Measurements from ENCODE around the gene FLAD1. TPM values are rescaled to one million over a fixed set of nuclear protein-coding genes. Genes with fewer than 3 reads are reported as not detected.

The FLAD1 gene
- polyA plus RNA-seq, 6 donors from 2014 or later, result 37.0 to 57.0 (median 49.4) TPM

Other genes starting within 250 kb of the FLAD1 start
- under 1 TPM in 1 of 6 donors, not detected in 5; 0.03 TPM for gene KCNN3, start 113.1 kb upstream of the FLAD1 start, polyA plus RNA-seq (ENCODE audit: low read depth in 6 of 6)
- gene PMVK, start 46.6 kb upstream of the FLAD1 start, polyA plus RNA-seq (ENCODE audit: low read depth in 6 of 6), result 10 to 100 TPM; 30.8 to 45.7 (median 33.3) TPM
- gene PBXIP1, start 27.2 kb upstream of the FLAD1 start, polyA plus RNA-seq (ENCODE audit: low read depth in 6 of 6), result 10 to 100 TPM; 36.2 to 77.3 (median 69.5) TPM
- 10 to 100 TPM in 5 of 6 donors, 1 to 10 TPM in 1; 10.0 to 45.1 (median 29.4) TPM for gene PYGO2, start 21.6 kb upstream of the FLAD1 start, polyA plus RNA-seq (ENCODE audit: low read depth in 6 of 6)
- gene SHC1, start 12.6 kb upstream of the FLAD1 start, polyA plus RNA-seq (ENCODE audit: low read depth in 6 of 6), result 10 to 100 TPM; 23.3 to 34.0 (median 26.3) TPM
- gene CKS1B, start 8.7 kb upstream of the FLAD1 start, polyA plus RNA-seq (ENCODE audit: low read depth in 6 of 6), result 100 to 1,000 TPM; 117 to 196 (median 131) TPM
- gene LENEP, start 10.2 kb downstream of the FLAD1 start, polyA plus RNA-seq (ENCODE audit: low read depth in 6 of 6), result not detected
- 1 to 10 TPM in 5 of 6 donors, not detected in 1; 2.2 to 5.5 (median 2.7) TPM for gene ZBTB7B, start 19.5 kb downstream of the FLAD1 start, polyA plus RNA-seq (ENCODE audit: low read depth in 6 of 6)
- gene DCST2, start 50.4 kb downstream of the FLAD1 start, polyA plus RNA-seq (ENCODE audit: low read depth in 6 of 6), result not detected
- not detected for gene DCST1, start 50.5 kb downstream of the FLAD1 start, polyA plus RNA-seq (ENCODE audit: low read depth in 6 of 6)
- gene ADAM15, start 68.0 kb downstream of the FLAD1 start, polyA plus RNA-seq (ENCODE audit: low read depth in 6 of 6), result 1 to 10 TPM; 2.8 to 8.8 (median 7.0) TPM
- 1 to 10 TPM in 5 of 6 donors, not detected in 1; 2.6 to 6.0 (median 3.3) TPM for gene EFNA4, start 80.4 kb downstream of the FLAD1 start, polyA plus RNA-seq (ENCODE audit: low read depth in 6 of 6)
- 1 to 10 TPM in 3 of 6 donors, under 1 TPM in 2, not detected in 1; 0.54 to 2.9 (median 2.1) TPM for gene EFNA3, start 95.5 kb downstream of the FLAD1 start, polyA plus RNA-seq (ENCODE audit: low read depth in 6 of 6)
- under 1 TPM in 3 of 6 donors, not detected in 3; 0.18 to 0.82 (median 0.56) TPM for gene EFNA1, start 144.5 kb downstream of the FLAD1 start, polyA plus RNA-seq (ENCODE audit: low read depth in 6 of 6)
- gene SLC50A1, start 152.5 kb downstream of the FLAD1 start, polyA plus RNA-seq (ENCODE audit: low read depth in 6 of 6), result 100 to 1,000 TPM; 152 to 273 (median 201) TPM
- gene DPM3, start 157.2 kb downstream of the FLAD1 start, polyA plus RNA-seq (ENCODE audit: low read depth in 6 of 6), result 100 to 1,000 TPM in 1 of 6 donors, 10 to 100 TPM in 5; 77.4 to 100 (median 90.5) TPM
- gene KRTCAP2, start 190.0 kb downstream of the FLAD1 start, polyA plus RNA-seq (ENCODE audit: low read depth in 6 of 6), result 100 to 1,000 TPM; 340 to 379 (median 354) TPM
- under 1 TPM in 2 of 6 donors, not detected in 4; 0.13 to 0.35 TPM for gene TRIM46, start 190.5 kb downstream of the FLAD1 start, polyA plus RNA-seq (ENCODE audit: low read depth in 6 of 6)
- gene THBS3, start 224.6 kb downstream of the FLAD1 start, polyA plus RNA-seq (ENCODE audit: low read depth in 6 of 6), result 1 to 10 TPM; 1.1 to 3.9 (median 2.2) TPM
- gene MTX1, start 225.4 kb downstream of the FLAD1 start, polyA plus RNA-seq (ENCODE audit: low read depth in 6 of 6), result 10 to 100 TPM; 35.5 to 49.1 (median 42.0) TPM

All from naive B cell (primary cell).